ENCODE measurements around the gene TCF12.

The TCF12 gene

GRCh38 chr15:57054204-57054750, 135.8 kb downstream of the TCF12 start:
- peaks cover 48% of the 10 kb centered on the region for H3K4me1 Mint-ChIP-seq

GRCh38 chr15:57056357-57056756, 137.9 kb downstream of the TCF12 start:
- DNase-seq (ENCODE audit: low spot score in 2 of 2), result no peak
- no peak overlapping the region for H3K4me3 Mint-ChIP-seq

More at GRCh38 chr15:57054204-57054750, 135.8 kb downstream of the TCF12 start:
- peaks cover 6% of the 10 kb centered on the region for H3K36me3 Mint-ChIP-seq
- DNase-seq (ENCODE audit: low spot score in 2 of 2) (no peak), ATAC-seq (ENCODE audit: low read depth) (no peak)
- H3K4me3 Mint-ChIP-seq, result no peak overlapping the region
- H3K9me3 Mint-ChIP-seq, result no peaks in the 10 kb centered on the region
- H3K27ac Mint-ChIP-seq, result no peak overlapping the region
- H3K27me3 Mint-ChIP-seq, result no peaks in the 10 kb centered on the region

GRCh38 chr15:57057134-57057930, 138.9 kb downstream of the TCF12 start:
- H3K27me3 Mint-ChIP-seq, result no peaks in the 10 kb centered on the region
- no peak overlapping the region for H3K4me3 Mint-ChIP-seq
- ATAC-seq (ENCODE audit: low read depth) (no peak), DNase-seq (ENCODE audit: low spot score in 2 of 2) (no peak)
- no peaks in the 10 kb centered on the region for H3K9me3 Mint-ChIP-seq
- H3K4me1 Mint-ChIP-seq, result peaks cover 37% of the 10 kb centered on the region
- H3K27ac Mint-ChIP-seq, result no peak overlapping the region
- H3K36me3 Mint-ChIP-seq, result peaks cover 5% of the 10 kb centered on the region

More at GRCh38 chr15:57056357-57056756, 137.9 kb downstream of the TCF12 start:
- no peak for ATAC-seq (ENCODE audit: low read depth)
- no peaks in the 10 kb centered on the region for H3K27me3 Mint-ChIP-seq
- H3K4me1 Mint-ChIP-seq, result peaks cover 44% of the 10 kb centered on the region
- H3K9me3 Mint-ChIP-seq, result no peaks in the 10 kb centered on the region
- H3K27ac Mint-ChIP-seq, result no peak overlapping the region
- peaks cover 5% of the 10 kb centered on the region for H3K36me3 Mint-ChIP-seq

- DNase-seq (ENCODE audit: low spot score in 2 of 2), result no peak
- no peaks in the 10 kb centered on the region for H3K27me3 Mint-ChIP-seq
Measured at GRCh38 chr15:57059026-57059660, 140.7 kb downstream of the TCF12 start.

GRCh38 chr15:57060799-57061198, 142.4 kb downstream of the TCF12 start:
- ATAC-seq (ENCODE audit: low read depth) (no peak), DNase-seq (ENCODE audit: low spot score in 2 of 2) (no peak)
- Mint-ChIP-seq H3K27ac (no peak overlapping the region), H3K27me3 (no peaks in the 10 kb centered on the region), H3K4me1 (peaks cover 21% of the 10 kb centered on the region), H3K36me3 (peaks cover 11% of the 10 kb centered on the region), H3K4me3 (no peak overlapping the region), H3K9me3 (no peaks in the 10 kb centered on the region)

More at GRCh38 chr15:57059026-57059660, 140.7 kb downstream of the TCF12 start:
- no peaks in the 10 kb centered on the region for H3K9me3 Mint-ChIP-seq
- no peak for ATAC-seq (ENCODE audit: low read depth)
- peaks cover 29% of the 10 kb centered on the region for H3K4me1 Mint-ChIP-seq
- H3K36me3 Mint-ChIP-seq, result peaks cover 12% of the 10 kb centered on the region
- peak overlapping the region; percentile 6 for H3K27ac Mint-ChIP-seq
- no peak overlapping the region for H3K4me3 Mint-ChIP-seq

- no peak overlapping the region for H3K4me3 Mint-ChIP-seq
- peaks cover 10% of the 10 kb centered on the region for H3K36me3 Mint-ChIP-seq
- H3K27ac Mint-ChIP-seq, result no peak overlapping the region
- DNase-seq (ENCODE audit: low spot score in 2 of 2), result no peak
- ATAC-seq (ENCODE audit: low read depth), result no peak
- H3K9me3 Mint-ChIP-seq, result no peaks in the 10 kb centered on the region
- H3K4me1 Mint-ChIP-seq, result peaks cover 19% of the 10 kb centered on the region
- no peaks in the 10 kb centered on the region for H3K27me3 Mint-ChIP-seq
Measured at GRCh38 chr15:57061281-57061680, 142.8 kb downstream of the TCF12 start.

- Mint-ChIP-seq H3K36me3 (peaks cover 10% of the 10 kb centered on the region), H3K27ac (no peak overlapping the region), H3K27me3 (no peaks in the 10 kb centered on the region), H3K4me3 (no peak overlapping the region), H3K4me1 (peaks cover 19% of the 10 kb centered on the region), H3K9me3 (no peaks in the 10 kb centered on the region)
- ATAC-seq (ENCODE audit: low read depth) (no peak), DNase-seq (ENCODE audit: low spot score in 2 of 2) (no peak)
Measured at GRCh38 chr15:57061696-57062095, 143.3 kb downstream of the TCF12 start.

GRCh38 chr15:57064033-57064432, 145.6 kb downstream of the TCF12 start:
- Mint-ChIP-seq H3K27me3 (no peaks in the 10 kb centered on the region), H3K4me3 (no peak overlapping the region), H3K4me1 (peaks cover 17% of the 10 kb centered on the region), H3K9me3 (no peaks in the 10 kb centered on the region), H3K36me3 (peaks cover 12% of the 10 kb centered on the region), H3K27ac (no peak overlapping the region)
- ATAC-seq (ENCODE audit: low read depth) (no peak), DNase-seq (ENCODE audit: low spot score in 2 of 2) (no peak)

- H3K9me3 Mint-ChIP-seq, result no peaks in the 10 kb centered on the region
- H3K4me1 Mint-ChIP-seq, result peaks cover 23% of the 10 kb centered on the region
- no peak overlapping the region for H3K4me3 Mint-ChIP-seq
- H3K27me3 Mint-ChIP-seq, result no peaks in the 10 kb centered on the region
- no peak overlapping the region for H3K27ac Mint-ChIP-seq
- H3K36me3 Mint-ChIP-seq, result peaks cover 3% of the 10 kb centered on the region
- no peak for DNase-seq (ENCODE audit: low spot score in 2 of 2)
- no peak for ATAC-seq (ENCODE audit: low read depth)
Measured at GRCh38 chr15:57069423-57069822, 151.0 kb downstream of the TCF12 start.

- DNase-seq (ENCODE audit: low spot score in 2 of 2), result no peak
- Mint-ChIP-seq H3K27ac (no peak overlapping the region), H3K27me3 (no peaks in the 10 kb centered on the region), H3K4me3 (no peak overlapping the region), H3K4me1 (peaks cover 28% of the 10 kb centered on the region), H3K36me3 (peaks cover 2% of the 10 kb centered on the region), H3K9me3 (no peaks in the 10 kb centered on the region)
- ATAC-seq (ENCODE audit: low read depth), result no peak
Measured at GRCh38 chr15:57070674-57071073, 152.2 kb downstream of the TCF12 start.

- DNase-seq (ENCODE audit: low spot score in 2 of 2), result no peak
- peak overlapping the region; percentile 39 for H3K27ac Mint-ChIP-seq
- peaks cover 21% of the 10 kb centered on the region for H3K4me1 Mint-ChIP-seq
- peaks cover 5% of the 10 kb centered on the region for H3K36me3 Mint-ChIP-seq
- H3K4me3 Mint-ChIP-seq, result no peak overlapping the region
- no peak for ATAC-seq (ENCODE audit: low read depth)
- H3K9me3 Mint-ChIP-seq, result no peaks in the 10 kb centered on the region
- no peaks in the 10 kb centered on the region for H3K27me3 Mint-ChIP-seq
Measured at GRCh38 chr15:57079446-57079845, 161.0 kb downstream of the TCF12 start.

- H3K9me3 Mint-ChIP-seq, result no peaks in the 10 kb centered on the region
- ATAC-seq (ENCODE audit: low read depth) (peak; percentile 46), DNase-seq (ENCODE audit: low spot score in 2 of 2) (no peak)
- peaks cover 7% of the 10 kb centered on the region for H3K36me3 Mint-ChIP-seq
- H3K4me3 Mint-ChIP-seq, result no peak overlapping the region
- peak overlapping the region; percentile 39 for H3K27ac Mint-ChIP-seq
- no peaks in the 10 kb centered on the region for H3K27me3 Mint-ChIP-seq
- peaks cover 20% of the 10 kb centered on the region for H3K4me1 Mint-ChIP-seq
Measured at GRCh38 chr15:57079931-57080620, 161.6 kb downstream of the TCF12 start.

- H3K4me3 Mint-ChIP-seq, result no peak overlapping the region
- H3K27ac Mint-ChIP-seq, result no peak overlapping the region
- no peaks in the 10 kb centered on the region for H3K27me3 Mint-ChIP-seq
- peaks cover 4% of the 10 kb centered on the region for H3K36me3 Mint-ChIP-seq
- H3K9me3 Mint-ChIP-seq, result no peaks in the 10 kb centered on the region
- DNase-seq (ENCODE audit: low spot score in 2 of 2) (no peak), ATAC-seq (ENCODE audit: low read depth) (no peak)
- H3K4me1 Mint-ChIP-seq, result peaks cover 13% of the 10 kb centered on the region
Measured at GRCh38 chr15:57082054-57082728, 163.7 kb downstream of the TCF12 start.
